SHP77 treated with DMSO at 0.1 percent for 48 hours (cell line): Measurements from ENCODE around the gene TWIST2.

Experiments
- DNase-seq: peaks from one replicate; lab custom pipeline; 2025; lab: John Stamatoyannopoulos, UW

TWIST2 gene

DNA sequence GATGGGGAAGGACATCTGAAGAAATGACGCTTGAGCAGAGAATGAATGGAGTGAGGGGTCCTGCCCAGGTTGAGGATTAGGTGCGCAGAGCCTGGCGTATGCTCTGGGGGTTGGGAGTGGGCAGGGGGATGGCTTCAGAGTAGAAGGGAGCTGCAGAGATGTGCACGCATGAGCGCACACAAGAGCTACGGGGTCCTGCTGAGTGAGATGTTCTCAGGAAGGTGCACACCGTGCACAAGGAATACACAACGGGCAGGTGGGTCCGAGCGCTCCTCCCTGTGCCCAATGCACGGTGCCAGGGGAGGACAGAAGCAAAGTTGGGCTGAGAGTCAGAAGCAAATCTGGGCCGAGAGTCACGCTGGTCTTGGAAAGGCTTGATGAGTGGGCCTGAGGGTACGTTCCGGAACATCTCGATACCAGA is 25.5 kb downstream of the TWIST2 start:
- DNase-seq: no peak

DNA sequence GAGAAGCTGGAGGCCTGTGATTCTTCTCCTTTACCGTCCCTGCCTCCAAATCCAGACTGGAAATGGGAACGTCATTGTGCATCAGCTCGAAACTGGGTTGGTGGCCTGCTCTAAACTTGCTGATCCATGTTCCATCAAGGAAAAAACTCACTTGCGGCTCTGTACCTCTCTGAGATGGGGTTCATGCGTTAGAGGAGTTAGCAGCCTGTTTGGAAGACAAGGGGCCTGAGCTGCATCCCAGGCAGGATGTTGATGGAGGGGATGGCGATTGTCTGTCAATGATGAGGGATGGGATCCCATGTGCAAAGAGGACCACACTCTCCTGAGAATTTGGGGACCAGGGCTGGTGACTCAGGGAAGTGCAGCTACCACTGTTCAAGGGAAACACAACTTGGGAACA is 26.0 kb downstream of the TWIST2 start:
- no peak for DNase-seq

DNA sequence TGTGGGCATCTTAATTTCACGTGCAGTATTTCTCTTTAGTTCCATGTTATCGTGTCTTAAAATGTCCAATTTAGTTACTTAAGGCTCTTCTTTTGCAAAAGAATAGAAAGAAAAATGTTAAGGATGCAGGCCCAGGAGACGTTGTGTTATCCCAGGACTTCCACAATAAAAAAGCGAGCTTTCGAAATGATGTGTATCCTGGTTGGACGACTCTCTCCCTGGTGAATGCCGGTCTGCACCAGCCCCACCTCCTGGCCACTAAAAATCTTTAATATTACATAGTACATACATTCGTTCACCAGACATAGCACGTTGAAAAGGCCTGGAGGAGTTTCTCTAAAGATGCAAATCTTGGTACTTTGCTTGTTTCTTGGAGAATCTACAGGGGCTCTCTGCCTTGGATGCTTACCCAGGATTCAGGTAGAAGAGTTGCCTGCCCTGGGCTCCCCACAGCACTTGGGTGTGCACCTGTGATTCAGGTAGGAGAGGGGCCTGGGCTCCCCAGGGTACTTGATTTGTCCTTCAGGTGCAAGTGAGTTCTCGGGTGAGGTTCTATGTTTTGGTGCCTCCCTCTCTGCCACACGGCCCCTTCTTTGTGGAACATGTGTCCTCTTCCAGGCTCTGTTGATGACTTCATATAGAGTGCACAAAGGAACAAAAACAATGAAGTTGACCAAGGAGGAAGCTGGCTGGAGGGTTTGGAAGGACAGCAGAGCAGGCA is 26.6 kb downstream of the TWIST2 start:
- no peak for DNase-seq

DNA sequence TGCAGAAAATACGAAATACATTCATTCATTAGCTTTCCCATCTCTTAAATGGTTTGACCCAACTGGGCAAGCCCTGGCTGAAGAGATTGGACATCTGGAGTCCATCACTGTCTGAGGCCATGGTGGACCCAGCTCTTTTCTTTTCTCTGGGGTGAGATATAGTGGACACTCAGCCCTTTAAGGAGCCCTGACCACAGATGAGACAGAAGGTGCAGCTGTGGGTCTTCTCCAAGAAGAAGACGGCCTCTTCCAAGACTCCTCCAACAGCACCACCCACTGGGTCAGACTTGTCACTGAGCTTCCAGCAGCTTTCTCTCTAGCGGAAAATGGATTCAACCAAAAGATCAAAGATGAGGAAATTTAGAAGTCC is 27.2 kb downstream of the TWIST2 start:
- no peak for DNase-seq

DNA sequence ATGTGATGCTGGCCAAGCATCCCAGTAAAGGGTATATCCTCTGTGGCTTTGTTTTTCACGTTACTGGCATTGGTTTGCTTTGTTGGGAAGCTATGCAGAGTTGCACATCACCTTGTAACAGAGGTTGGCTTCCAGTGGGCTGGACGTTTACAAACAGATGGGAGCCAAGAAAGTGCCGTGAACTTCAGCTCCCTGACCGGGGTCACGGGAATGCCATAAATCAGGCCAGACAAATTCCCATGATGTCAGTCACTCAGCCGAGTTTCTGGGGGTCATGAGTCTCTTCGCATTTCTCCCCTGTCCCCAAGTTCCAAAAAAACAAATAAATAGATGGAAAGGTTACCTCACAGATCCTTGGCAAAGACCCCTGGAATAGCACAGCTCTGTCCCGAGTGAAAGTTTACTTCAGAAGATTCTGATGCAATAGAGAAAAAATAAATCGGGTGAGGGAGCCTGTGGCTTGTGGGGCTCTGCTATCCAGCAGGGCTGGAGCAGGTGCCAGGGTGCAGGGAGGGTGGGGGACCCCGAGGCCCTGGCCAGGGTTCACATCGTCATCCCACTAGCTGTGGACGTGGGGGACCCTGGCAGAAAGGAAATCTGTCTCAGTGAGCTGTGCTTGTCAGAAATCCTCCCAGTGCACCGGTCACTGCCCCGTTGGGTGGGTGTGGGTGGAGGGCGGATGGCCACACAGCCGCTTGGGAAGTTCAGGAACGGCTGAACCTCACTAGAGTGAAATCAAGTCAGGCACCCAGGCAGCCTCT is 27.8 kb downstream of the TWIST2 start:
- no peak for DNase-seq

DNA sequence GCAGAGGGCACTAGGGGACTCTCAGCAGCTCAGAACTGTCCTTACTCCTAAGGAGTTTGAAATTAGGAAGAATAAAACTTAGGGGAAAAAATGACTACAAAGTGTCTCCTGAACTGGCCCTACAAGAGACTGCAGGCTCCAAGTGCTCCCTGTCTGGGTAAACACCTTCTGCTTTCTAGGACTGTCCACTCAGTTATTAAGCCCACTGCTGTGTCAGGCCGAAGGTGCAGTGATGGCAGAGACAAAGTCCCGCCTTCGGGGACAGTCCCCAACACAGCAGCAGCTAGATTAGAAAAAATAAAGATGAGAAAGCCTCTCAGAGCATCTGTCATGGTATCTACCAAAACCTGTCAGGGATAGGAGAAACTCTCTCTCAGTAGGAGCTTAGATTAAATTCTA is 28.3 kb downstream of the TWIST2 start:
- no peak for DNase-seq

DNA sequence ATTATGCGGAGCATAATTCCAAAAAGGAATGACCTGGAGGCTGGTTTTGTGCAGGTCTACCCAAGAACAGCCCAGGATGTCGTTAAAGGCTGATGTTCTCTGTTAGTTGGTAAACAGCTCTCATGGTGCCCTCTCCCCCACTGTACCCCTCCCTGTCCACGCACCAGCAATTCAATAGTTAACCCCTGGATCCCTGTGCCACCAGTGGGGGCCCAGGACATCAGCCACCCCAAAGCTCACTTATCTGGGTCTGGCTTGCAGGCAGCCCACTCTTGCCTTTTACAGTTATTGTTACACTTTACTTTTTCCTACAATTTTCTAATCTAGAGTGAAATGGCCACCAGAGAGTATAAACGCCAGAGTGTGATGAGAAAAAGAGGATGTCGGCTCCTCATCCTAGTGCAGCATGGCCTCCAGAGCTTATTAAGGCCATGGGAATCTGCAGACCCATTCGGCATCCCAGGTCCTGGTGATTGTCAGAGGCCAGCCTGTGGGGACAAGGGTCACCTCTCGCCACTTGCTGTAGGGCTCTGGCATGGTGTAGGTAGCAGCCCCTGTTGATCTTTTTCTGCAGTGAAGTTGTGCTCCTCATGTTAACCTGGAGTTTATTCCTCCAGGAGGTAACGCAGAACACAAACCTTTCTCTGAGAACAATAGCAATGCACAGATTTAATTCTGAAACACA is 30.3 kb downstream of the TWIST2 start:
- no peak for DNase-seq

DNA sequence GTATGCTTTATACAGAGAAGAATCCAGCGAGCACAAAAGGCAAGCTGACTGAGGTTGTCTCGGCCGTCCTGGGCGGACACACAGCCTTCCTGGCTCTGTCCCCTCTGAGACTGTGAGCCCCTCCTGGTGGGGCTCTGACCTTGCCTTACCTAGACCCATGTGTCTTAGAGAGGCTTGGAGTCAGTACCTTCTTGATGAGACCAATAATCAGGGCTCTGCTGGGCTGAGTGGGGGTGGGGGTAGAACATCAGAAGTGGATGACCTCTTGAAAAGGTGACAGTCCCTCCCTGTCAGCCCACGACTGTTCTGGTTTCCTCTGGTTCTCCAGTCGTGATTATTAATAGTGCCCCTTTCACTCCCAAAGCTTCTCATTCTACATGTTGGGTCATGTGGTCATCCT is 31.2 kb downstream of the TWIST2 start:
- no peak for DNase-seq

DNA sequence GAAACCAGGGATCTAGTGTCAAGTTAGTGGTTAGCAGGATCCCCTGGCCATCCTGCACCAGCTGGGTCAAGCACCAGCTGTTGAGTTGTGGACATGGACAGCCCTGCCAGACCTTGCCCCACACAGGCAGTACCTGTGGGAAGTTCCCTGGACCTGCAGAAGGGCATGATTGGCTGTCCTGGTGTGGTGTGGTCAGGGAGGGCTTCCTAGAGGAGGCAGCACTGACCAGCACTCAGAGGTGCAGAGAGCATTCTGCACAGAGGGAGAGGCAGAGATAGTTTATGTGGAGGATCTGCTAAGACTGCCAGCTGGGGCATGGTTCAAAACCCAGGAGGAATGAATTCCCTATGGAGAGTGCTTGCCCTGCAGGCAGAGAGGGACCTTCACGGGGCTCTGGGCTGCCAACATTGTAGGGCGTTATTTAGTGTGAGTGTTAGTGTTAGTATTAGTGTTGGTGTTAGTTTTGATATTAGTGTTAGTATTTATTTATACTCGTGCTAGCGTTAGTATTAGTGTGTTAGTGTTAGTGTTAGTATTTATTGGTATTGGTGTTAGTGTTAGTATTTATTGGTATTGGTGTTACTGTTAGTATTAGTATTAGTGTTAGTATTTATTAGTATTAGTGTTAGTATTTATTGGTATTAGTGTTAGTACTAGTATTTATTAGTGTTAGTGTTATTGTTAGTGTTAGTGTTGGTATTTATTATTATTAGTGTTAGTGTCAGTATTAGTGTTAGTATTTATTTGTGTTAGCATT is 31.9 kb downstream of the TWIST2 start:
- DNase-seq: no peak

DNA sequence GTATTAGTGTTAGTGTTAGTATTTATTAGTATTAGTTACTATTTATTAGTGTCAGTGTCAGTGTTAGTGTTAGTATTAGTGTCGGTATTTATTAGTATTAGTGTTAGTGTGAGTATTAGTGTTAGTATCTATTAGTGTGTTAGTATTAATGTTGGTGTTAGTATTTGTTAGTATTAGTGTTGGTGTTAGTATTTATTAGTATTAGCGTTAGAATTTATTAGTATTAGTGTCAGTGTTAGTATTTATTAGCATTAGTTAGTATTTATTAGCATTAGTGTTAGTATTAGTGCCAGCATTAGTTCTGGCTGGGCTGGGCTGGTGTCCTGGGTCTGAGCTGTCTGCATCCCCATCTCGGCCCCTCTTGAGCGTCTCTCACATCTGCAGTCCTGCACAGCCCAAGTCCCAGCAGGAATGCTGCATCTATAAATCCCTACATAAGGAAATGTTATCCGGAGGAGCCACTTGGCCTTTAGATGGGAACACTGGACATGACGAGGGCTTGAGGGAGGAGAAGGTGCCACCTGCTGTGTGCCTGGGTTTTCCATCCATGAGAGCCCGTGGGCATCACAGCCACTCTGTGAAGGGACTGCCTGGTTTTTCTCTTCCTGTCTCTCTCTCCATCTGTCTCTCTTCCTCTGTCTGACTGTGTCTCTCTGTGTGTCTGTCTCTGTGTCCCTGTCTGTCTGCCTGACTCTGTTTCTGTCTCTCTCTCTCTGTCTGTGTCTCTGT is 33.6 kb downstream of the TWIST2 start:
- DNase-seq: no peak

DNA sequence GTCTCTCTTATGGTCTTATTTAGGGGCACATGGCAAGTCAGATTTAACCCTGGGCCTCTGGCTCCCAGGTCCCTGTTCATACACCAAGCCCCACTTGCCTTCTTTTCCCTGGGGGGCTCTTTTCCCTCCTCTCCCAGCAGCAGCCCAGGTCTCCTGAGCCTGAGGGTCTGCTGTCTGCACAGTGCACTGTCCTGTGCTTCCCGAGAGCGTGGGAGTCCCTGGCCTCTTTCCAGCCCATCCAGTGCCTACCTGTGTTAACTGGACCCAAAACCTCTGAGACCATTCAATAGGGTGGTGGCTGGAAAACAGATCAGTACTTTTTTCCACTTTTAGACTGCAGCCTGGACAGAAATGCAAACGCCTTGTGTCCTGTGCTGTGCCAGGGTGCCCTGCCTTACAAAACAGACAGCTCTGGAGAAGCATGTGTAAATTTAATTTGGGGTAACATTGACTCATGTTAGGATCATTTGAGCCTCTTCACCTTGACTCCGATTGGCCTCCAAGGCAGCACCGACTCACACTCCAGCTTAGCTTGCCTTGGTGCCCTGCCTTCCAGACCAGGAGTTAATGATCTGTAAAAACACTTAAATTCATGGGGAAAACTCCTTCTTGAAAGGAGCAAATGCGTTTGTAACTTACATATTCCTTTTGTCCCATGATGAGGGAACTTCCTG is 34.3 kb downstream of the TWIST2 start:
- no peak for DNase-seq

DNA sequence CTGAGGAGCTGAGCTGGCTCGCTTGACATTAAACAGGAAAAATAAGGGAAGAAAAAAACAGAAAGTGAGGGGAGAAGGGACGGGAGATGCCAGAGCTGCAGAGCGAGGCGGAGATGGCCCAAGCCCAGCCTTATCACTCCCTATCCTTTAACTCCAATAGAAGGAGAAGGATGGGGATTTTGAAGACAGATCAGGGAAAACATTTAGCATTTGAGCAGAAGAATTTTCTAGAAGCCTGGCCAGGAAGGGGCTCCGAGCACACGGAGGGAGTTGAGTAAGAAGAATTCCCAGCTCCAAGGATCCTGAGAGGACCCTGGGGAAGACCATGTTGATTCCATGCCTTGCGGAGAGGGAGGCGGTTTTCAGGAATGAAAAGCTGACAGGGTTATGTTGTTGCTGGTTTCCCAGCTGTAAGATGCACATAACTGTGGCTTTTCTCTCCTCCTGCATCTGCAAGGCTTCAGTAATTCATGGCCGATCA is 35.6 kb downstream of the TWIST2 start:
- no peak for DNase-seq

DNA sequence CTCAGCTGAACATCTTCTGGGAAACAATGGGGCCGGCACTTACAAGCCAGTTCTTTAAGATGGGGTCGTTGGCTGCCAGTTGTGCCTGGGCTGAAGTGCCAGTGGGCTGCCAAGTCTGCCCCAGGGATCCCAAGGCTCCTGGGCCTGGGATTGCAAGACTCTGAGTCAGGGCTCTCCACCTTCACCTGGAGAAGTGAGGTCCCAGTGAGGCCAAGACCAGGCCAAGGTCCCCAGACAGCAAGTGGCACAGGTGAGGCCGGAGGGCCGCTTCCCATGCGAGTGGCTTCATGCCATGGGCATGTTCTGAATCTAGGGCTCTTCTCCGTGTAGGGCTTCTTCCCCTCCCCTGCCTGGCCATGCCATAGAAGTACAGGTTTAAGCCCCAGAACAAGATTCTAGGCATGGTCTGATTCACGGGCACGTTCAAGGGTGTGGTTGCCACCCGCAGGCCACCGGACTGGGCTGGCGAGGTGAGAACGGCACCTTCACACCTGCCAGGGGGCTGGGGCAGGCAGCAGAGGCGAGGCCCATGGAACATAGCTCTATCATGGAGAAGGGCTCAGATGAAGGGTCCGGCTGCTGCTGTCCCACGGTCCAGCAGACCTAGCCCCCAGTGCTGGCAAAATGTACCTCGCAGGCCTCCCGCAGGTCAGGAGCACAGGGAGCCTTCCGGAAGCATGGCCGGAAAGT is 36.4 kb downstream of the TWIST2 start:
- DNase-seq: no peak

DNA sequence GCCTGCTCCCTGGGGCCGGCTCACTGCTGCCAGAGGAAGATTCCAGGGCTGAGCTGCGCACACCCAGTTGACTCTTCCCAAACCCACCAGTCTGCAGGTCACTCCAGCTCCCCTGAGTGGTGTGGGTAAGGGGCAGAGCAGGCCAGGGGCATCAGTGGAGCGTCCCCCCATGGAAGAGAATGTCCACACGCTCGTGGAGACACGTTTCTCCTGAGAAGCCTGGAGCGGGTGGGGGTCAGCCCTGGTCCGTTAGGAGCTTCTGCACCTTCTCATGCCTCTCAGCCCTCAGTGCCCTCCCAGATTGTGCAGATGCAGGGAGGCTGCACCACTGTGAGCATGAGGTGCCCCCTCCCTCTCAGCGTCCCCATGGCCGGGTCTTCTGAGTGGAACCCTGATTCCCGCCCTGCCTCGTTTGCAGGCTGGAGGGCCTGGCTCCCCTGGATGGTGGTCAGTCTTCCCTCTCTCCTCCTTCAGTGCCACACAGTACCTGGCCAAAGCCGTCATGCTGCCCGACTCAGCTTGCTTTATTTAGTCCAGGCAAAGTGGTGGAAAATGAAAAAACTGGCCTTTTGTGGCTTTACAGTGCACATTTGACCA is 37.0 kb downstream of the TWIST2 start:
- no peak for DNase-seq

DNA sequence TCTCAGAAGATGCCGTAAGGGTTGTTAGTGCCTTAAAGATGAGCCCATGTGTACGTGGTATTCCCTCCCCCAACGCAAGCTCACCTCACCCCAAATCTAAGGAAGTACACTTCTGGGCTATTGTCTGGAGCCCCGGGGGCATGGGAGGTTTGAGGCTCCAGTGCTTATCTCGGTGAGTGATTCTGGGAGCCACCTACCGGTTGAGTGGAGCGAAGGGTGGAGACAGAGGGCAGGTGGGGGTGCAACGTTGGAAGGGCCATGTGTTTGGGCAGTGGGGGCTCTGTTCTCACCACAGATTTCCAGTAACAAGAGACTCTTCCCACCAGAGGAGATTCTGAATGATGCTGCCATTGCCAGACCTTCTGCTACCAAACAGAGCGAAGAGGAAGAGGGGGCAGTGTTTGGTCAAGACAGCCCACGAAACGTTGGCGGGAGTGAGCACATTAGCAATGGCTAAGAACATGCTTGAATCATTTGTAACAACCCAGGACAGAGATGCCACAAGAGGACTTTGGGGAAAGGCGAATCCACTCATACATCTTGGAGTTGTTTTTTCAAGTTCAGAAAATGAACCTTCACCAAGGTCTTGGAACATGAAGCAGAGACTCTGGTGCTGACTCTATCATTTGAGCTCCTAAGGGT is 38.7 kb downstream of the TWIST2 start:
- DNase-seq: no peak

DNA sequence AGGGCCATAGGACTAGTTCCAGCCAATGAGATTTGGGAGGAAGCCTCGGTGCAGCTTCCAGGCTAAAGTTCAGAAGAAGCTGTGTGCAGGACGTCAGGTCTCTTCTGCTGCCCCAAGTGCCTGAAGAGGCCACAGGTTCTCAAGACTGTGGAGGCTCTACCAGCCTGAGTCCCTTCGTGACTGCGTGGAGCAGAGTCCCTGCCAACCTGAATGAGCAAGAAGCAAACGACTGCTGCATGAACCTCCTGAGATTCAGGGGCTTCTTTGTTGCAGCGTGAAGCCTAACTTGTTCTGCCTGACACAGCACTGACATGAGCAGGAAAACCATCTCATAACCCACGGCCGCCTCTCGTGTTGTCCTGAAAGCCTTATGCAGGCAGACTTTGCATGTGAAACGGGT is 39.7 kb downstream of the TWIST2 start:
- DNase-seq: no peak

DNA sequence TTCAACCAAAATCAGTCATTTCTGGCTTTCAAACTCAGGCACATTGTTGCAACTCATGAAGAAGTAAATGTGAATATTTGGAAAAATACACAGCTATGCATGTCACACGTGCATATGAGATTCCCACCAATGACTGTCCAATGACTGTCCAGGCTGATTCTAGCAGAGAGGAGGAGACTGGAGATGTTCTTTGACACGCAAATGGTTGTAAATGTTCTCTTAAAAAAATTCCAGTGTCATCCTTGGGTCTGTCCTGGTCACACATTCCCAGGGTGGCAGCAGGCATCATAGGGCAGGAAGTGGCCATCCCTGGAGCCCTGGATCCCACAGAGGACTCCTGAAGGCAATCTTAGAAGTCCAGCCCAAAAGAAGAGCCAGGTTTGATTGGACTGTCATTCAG is 40.9 kb downstream of the TWIST2 start:
- no peak for DNase-seq

DNA sequence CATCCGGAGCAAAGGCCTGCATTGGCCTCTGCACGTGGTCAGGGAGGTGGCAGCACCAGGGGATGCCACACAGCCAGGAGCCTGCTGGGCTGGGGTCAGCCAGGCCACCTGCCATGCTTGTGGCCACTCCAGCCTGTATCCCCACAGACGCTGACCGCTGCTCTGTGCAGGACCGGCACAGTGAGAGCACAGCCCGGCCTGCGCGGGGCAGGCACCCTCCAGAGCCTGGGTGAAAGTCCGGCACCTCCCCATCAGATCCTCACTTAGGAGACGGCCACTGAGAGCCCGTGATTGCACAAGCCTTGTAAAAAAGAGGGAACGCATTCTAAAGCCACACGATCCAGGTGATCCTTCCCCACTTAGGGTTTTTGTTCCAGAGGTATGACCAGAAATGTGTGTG is 42.2 kb downstream of the TWIST2 start:
- no peak for DNase-seq

DNA sequence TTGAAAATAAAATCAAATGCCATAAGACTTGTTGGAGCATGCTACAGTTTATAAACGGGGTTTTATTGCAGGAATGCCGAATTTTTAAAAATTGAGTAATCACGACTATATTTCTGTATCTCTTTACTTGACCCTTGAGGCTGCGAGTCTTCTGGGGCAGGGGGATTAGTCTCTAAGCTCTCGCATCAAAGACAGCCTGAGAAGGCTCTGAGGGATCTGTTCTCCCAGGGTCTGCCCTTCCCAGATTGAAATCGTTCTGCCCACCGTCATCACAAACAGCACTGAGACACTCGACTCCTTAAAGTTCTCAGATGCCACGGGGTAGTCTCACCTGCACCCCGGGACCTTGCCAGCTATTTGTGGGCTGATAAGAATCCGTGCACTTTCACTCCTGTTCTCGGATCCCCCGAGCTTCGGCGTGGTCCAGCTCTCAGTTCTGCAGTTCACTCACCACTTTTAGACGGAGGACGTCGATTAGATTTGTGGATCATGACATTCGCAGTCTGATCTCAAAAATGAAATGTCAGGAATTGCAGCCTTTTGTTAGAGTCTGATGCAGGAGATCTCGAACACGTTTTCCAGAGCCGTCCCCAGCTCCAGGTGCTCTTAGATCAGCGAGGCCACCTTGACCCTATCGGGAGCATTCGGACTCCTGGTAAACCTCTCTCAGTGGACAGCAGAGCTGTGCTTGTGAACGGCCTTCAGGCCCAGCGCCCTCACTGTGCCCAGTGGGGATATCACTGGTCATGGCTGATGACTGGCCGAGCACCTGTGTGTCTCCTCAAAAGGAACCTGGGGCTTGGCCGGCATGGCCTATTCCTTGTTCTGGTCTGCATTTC is 43.0 kb downstream of the TWIST2 start:
- DNase-seq: no peak
